EH (cell line): Measurements from ENCODE around the gene IGF1R.
A peak's percentile ranks its signal among the peaks of the same experiment; 100 is the strongest.

Source experiments
- DNase-seq: peaks from one replicate; pipeline ENCODE4 v3.0.0-alpha.2; 2015; ENCODE audit warnings: low read depth

The IGF1R gene

DNA sequence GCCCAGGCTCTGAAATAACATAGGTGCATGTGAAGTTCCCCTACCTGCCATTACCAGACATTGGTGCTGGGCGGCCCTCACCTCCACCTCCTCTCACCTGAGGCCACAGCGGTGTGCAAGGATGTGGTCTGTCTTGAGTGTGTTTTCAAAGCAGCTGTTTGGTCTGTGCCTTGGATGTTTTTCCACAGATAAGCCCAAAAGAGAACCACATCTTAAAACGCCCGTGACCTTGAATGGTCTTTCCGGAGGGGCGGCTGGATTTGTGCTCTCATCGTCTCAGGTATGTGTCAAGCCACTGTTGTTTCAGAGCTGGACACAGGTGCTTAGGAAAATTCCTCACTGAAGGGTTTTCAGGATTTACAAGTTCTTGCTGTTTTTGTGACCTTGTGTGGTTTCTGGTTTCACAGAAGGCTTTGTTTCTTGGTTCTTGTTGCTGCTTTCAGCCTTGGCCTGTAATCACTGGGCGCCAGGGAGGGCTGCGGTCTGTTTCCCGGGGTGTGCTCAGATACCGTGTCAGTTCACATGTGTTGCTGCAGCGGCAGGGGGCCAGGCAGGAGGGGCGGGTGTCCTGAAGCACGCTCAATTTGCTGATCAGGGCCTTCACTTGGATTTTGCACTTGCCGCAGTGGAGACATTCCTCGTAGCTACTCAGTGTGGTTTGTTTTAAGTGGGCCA, 128.4 kb downstream of the IGF1R start:
- peak; percentile 27 for DNase-seq

DNA sequence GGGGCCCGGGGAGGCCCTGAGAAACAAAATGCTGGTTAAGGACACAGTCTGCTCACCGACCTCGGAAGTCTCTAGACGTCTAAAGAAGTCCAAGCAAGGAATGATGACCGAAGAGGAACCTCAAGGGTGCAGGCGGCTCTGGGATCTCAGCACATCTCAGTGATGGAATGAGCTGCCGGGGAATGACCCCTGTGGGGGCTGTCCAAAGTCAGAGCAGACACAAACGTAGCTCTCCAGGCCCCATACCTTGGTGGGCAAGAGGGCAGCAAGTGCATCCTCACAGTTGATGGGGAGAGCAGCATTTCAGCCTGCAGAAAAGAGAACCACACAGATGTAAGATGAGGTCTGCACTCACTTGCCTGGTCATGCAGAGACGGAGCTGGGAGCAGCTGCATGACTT, 129.1 kb downstream of the IGF1R start:
- DNase-seq: no peak

DNA sequence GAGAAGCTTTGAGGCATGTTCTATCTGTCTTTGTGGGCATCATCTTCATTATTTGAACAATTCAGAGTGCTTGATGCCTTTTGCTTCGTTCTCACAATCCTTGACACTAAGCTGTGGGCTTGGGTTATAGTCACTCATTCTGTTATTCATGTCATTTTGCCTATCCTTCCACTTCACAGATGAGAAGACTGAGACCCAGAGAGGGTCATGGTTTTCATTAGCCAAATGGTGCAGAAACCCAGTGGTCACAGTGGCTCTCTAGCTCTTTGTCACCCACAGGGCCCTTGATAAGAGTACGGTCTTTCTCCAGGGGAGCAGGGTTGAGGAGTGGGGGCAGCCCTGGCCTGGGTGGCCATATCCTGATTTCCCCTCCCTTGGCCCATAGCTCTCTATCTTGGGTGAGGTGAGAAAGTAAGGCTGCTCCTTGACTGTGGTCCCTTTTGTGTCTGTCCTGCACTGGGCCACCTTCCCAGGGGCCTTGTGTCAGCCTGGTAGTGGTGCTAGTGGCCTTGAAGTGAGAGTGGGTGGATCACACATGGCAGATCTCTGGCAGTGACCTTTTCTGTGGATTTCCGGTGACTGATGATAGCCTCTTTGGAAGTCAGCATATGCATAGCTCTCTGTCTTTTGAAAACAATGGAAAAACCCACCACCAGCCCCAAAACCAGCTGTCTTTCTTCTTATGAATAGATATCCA, 130.1 kb downstream of the IGF1R start:
- no peak for DNase-seq

DNA sequence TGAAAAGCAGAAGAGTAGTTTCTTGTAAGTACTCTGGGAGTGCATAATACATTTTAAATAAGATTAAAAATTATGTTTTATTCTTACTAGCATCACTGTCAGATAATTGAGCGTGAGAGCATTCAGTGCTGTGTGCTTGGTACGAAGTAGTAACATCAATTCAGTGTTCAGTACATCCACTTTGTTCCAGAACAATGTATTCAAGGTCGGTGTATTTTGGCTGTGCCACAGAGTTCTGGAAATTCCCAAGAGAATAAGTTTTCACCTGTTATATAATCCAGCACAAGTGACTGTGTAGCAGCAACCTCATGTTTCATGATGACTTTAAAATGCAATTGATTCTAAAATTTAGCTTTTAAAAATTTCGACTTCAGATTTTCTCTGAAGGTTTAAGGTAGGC, 130.6 kb downstream of the IGF1R start:
- DNase-seq: no peak

DNA sequence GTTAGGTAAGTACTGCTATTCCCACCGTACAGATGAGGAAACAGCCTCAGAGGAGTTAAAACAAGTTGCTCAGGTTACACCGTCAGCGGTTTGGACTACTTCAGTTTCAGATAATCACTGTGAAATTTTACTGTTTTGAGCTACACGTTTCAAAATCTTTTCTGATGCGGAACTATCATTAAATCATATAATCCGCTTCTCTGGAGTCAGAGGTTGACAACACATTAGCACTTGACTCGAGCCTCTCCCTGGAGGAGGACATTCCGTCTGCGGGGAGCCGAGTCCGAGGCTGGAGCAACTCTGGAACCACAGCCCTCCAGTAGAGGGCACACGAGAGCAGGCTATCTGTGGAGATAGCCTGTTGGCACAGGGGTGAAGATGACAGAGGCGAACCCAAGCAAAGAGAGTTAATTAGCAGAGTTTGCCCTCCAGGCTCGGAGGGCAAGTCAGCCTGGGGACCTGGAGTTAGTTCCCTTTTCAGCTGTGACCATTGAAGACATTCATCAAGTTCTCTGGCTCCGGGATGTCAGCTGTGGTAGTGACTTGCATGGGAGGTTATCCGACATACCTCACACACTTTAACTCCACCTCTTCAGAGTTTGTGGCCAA, 131.2 kb downstream of the IGF1R start:
- DNase-seq: peak; percentile 80

DNA sequence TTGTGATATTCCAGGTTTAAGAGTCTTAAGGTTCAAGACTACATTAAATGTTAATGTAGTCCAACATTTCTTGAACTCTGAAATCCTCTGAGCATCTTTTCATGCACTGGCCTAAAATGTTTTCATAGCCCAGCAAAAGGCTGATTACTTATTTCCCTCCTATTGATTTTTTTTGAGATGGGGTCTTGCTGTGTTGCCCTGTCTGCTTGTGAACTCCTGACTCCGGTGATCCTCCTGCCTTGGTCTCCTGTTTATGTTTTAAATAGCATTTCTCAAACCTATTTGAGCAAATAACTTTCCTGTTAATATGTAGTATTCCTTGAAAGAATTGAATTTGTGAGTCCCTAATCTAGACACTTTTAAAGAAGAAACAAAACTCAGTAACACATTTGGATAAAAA, 133.5 kb downstream of the IGF1R start:
- no peak for DNase-seq

DNA sequence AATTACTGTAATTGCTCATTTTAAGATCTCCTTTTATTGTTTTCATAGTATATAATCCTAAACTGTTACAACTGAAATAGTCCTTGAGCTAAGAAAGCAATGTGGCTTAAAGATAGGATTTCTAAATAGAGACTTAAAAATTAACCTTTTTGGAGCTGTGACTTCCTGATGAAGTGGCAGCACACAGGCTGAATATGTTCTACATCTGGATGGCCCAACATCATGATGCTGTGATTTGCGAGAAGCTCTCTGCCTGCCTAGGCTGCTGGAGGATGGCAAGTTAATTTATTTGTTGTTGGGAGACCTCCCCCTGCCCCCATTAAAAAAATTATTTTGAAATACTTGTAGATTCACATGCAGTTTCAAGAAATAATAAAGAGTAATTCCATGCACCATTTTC, 134.5 kb downstream of the IGF1R start:
- DNase-seq: no peak

DNA sequence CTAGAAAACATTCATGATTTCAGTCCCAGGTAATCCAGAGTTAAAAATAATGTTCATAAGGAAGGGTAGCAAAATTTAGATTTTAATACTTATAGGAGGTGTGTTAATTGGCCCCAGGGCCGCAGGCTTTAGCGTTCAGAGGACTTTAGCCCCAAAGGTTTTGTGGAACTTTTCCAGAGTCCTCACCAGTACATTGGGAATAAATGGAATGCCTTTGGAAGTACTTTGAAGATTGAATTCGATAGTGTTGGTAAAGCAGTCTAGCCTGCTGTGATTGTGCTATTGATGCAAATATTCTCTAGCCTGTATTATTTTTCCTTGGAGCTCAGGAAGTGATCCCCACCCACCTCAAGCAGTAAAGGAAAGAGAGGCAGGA, 137.1 kb downstream of the IGF1R start:
- no peak for DNase-seq

DNA sequence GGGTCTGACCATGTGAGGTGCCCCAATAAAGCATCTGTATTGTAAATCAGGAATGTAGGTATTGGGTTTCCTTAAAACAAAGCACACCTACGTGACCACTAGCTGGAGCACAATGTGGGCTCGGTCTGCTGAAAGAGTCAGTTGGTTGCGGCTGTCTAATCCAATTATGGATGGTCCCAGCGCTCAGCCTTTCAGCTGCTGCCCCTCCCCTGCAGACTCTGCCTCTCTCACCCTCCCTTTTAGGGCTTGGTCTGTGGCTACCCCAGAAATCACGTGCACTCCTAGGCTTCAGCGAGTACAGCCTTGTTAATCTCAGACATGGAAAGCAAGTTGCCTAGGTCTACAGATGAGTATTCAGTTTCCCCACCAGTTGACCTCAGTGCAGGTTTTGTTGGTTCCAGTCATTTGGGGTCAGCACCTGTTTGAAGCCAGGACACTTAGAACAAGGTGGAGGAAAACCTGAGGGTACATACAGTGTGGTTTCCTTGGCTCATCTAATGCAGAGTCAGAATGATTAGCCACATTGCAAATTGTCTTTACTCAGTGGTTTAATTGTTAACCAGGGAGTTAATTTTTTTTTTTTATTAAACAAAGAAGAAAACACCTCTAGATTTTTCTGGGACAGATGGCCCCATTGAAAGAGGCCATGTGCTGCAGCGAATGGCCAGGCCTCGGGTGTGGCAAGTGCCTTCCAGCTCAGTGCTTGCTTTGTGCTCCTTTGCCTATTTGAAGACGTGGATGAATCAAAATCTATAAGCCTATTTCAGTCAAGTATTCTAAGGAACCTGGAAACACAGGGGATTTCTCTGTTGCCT, 137.7 kb downstream of the IGF1R start:
- DNase-seq: no peak

DNA sequence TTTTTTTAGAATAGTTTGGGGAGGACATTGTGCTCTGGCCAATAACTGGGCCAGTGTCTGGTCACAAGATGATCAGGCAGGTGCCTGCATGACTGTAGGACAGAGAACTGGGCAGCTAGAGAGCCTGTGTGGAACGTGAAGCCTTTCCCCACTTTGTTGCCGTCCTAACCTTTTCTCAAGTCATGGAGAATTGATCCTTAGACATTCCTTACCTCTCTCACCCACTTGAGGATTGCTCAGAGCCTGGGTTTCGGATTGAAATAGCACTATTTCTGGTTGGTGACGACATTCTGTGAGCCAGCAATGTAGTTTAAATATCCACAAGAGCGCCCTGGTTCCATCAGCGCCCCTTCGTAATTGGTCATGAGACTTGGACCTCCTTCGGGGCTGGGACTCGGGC, 138.4 kb downstream of the IGF1R start:
- DNase-seq: no peak

DNA sequence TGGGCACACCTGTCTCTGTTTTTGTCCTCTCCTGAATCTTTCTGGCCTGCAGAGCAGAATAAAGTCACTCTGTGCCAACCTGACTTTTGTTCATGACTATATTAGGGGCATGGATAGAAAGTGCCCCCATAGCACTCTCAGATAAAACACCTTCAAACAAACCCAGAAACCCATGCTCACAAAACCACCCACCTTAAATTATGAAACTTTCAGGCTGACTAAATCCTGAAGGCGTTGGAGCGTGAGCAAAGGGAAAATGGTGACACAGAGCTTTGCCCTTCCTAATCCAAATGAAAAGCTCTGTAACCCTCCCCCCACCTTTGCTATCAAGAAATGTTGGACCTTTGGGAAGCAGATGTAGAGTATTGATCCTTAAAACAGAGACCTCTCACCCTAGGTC, 138.9 kb downstream of the IGF1R start:
- no peak for DNase-seq

DNA sequence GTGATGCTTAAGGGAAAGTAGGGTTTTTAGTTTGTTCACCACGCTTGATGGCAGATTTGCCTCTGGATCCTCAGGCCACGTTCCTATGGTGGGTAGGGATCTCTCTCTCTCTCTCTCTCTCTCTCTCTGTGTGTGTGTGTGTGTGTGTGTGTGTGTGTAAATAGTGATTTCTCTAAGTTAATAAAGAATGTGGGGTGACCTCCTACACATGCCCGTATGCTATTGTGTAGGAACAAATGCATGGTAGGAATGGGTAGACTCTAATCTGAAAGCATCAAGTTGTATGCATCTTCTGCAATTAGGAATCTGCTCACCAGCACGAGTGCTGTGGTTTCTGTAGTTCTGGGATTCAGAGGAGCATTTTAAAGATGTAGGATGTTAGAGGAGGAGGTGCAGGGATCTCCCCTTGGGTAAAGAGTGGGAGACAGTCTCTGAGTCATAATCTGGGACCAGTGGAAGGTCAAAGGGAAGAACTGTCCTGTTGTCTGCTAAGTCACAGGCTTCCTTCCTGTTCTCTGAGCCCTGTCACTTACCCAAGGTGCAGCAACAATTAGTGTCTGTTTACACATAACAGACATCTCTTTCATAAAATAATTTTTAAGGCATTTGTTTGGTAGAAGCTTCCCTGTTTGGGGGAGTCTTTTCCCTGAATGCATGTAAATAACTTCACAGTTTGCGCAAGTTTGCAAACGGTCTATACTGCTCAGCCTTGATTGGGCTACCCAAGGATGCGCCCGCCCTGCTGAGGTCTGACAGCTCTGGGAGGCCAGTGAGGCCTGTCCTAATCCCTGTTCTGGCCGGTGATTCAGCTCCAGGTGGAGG, 139.8 kb downstream of the IGF1R start:
- DNase-seq: peak; percentile 54

DNA sequence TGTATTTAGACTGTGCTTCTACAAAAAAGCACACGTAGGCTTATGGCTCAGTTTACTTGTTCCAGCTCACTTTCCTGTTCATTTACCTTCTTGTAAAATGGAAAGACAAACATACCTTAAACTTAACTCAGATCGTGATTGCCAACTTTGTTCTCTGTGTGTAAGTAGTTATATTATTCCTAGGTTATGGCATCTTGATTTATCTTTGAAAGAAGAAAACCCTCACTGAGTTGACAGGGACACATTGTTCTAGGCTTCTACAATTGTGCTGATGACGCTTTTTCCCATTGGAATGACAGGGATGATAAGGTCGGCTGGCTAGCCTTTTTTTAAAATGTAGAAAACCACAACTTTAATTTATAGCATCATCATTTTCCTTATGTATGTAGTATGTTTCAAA, 140.7 kb downstream of the IGF1R start:
- DNase-seq: no peak

DNA sequence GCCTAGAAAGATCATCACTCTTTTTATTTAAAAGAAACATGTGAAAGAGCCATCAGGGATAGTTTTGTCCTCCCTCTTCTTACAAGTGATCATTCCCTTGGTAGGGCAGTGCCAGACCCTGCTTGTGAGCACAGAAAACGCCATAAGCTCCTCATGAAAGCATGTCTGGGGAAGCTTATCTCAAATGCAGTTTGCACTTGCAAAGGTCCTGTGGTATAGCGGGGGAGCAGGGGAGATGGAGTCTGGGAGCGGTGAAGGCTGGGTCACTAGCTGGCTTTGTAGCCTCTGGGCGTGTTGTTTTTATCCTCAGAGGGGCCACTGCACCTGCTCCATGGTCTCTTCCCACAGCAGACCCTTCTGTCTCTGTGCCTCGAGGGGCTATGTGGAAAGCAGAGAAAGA, 141.9 kb downstream of the IGF1R start:
- DNase-seq: no peak

DNA sequence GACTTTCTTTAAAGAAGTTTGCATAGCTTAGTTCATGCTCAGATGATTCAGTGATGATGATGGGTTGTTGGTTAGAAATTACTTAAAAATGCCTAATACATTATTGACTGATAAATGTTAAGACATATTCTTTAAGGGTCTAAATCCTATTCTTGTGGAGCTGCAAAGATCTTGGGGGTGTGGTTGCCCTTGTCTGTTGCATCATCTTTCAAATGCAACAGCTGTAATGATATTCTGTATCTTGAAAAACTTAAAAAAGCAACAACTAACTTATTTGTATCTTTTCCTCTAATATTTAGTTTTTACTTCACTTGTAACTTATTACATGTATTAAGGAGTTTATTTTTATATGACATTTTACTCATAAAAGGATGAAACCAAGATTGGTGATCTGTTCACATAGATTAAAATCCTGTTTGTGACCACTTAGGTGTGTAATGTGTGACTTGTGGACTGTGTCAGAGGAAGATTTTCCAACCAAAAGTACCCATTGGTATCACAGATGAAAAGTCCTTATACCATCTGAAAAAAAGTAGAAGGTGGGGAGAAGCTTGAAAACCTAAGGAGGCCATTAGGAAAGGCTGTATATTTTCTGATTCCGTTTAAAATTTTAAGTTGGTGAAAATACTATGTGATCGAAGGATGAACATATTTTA, 142.8 kb downstream of the IGF1R start:
- no peak for DNase-seq

DNA sequence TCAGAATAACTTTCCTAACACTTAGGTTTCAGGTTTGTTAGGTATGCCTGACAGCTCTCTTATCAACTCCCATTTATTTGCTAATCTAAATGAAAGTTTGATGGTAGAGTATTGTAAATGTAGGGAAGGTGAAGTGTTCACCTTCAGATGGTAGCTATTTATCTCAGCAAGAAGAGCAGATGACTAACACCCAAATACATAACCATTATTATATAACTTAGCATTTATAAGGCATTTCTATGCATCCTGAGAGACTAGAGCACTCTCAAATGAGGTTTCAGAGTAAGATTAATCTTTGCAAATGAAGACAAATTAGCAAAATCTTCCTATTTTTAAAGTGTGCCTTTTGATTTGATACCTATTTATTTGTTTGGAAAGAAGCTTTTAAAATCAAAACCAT, 143.8 kb downstream of the IGF1R start:
- DNase-seq: no peak

DNA sequence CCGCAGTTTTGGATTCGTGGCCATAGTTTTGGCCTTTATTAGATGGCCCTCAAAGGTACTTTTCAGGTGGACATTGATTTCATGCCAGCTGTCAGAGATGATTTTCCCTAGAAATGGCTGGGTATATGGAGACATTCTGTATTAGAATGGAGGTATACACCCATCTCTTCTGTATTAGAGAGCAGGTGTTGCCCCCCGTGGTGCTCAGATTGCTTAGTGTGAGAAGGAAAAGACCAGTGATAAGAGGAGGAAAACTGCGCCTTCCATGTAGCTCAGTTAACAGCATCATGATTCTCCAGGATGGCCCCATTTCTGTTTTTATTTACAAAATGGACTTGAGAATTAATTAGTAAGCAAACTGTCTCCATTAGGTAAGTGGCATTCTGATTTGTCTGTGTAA, 145.9 kb downstream of the IGF1R start:
- no peak for DNase-seq

DNA sequence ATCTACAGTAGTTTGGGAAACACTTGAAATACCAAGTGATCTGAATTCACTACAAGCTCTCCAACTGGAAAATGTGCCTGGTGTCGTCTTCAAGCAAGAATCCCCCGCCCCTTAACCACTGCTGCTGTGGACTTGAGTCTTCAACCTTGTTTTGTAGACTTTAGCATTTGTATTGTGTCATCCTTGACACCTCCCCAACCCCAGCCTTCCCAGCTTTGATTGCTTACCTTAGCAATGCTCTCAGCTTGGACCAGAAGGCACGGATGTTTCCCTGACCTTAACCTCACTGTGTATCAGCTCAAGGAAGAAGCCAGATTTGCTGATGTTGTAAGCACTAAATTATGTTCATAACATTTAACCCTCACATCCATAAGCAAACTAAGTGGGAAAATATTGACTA, 146.4 kb downstream of the IGF1R start:
- DNase-seq: no peak

DNA sequence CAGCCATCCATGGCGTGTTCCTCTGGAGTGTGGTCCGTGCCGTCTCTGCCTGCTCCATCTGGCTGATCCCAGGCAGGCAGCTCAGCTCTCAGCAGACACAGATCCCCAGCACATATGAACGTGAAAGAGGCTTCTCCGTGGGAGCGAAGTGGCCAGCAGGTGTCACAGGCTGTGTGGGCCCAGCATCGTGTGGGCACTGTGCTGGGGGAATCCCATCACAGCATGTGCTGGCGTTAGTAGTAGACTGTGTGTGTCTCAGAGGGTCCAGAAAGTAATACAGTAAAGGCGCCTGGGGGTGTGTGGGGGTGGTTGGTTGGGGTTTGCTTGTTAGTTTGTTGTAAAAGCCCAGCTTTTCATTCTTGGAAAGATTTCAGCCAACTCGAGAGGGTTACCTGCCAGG, 147.6 kb downstream of the IGF1R start:
- no peak for DNase-seq

DNA sequence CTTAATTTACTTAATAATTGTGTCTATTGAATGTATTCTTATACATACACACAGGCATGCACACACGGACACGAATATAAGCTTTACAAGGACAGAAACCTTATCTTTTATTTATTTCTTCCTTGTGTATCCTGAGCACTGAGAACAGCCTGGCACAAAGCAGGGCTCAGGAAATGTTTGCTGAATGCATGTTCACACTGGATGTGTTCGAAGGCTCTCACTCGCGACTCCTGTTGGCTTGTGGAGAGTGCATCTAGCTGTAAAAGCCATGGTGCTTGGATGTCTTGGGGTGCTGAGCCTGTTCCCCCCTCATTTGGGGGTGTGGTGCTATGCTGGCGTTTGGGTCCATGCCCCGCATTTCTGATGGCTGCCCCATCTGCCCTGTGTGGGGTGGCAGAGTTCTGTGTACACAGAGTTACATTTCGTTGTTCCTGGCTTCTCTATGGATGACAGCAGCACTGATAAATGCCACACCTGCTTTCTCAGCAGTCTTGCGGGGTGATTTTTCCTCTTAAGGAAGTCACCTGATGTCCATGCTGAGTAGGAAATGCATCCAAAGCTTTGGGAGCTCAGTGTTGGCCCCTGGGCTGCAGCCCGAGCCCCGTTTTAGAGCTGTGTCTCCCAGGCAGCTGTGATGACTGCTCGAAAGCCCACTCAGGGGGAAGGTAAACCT, 148.5 kb downstream of the IGF1R start:
- DNase-seq: no peak

DNA sequence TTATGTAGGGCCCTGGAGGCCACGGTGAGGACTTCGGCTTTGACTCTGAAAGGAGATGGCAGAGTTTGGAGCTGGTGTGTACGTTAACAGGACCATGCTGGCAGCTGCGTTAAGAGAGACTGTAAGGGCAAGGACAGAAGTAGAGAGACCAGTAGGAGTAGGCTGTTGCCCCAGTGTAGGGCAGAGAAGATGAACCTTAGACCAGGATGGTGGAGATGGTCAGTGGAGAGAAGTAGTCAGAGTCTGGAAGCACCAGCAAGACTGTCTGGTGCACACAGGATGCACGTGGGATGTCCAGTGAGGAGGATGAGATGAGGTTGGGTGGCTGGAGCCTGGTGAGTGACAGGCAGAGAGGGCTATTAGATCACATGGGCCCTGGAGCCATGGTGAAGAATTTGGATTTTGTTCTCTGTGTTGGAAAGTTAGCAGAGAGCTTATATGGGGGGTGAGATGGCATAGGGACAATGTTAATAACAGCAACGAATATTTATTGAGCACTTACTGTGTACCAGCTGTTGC, 150.1 kb downstream of the IGF1R start:
- DNase-seq: no peak
